Keratinocyte (primary cell): ENCODE measurements around the gene RBM44. TPM values are rescaled to one million over a fixed set of nuclear protein-coding genes. Genes with fewer than 3 reads are reported as not detected.

ENCODE experiments used
- DNase-seq: peaks from one replicate; pipeline ENCODE4 v3.0.0-alpha.2; 2011; ENCODE audit warnings: low read depth, missing footprints, low spot score
- FAIRE-seq: peaks from 2 replicates; lab custom pipeline; 2011; peaks lifted over from hg19 to GRCh38; lab: Jason Lieb, UNC
- H2AFZ ChIP-seq: 2 replicates; pipeline ENCODE4 v1.6.0; 2012; ENCODE audit warnings: low read length, control low read depth, inconsistent platforms; ENCODE audit not compliant: control insufficient read depth
- H3K27ac ChIP-seq: 2 replicates; pipeline ENCODE4 v1.5.1; 2011; ENCODE audit warnings: low read length; ENCODE audit not compliant: control insufficient read depth, insufficient read depth
- H3K27me3 ChIP-seq: 3 replicates; pipeline ENCODE4 v1.6.0; 2011; ENCODE audit warnings: low read length; ENCODE audit not compliant: control insufficient read depth, insufficient read depth; ENCODE audit errors: extremely low read depth
- H3K36me3 ChIP-seq, 2 experiments: 2 replicates in 1 of 2; 3 replicates in 1 of 2; pipeline ENCODE4 v1.5.1; 2011; ENCODE audit warnings: low read length in 2 of 2, mild to moderate bottlenecking in 1 of 2; ENCODE audit not compliant: control insufficient read depth in 2 of 2, insufficient read depth in 2 of 2; ENCODE audit errors: extremely low read depth in 1 of 2
- H3K4me1 ChIP-seq: 3 replicates; pipeline ENCODE4 v1.5.1; 2011; ENCODE audit warnings: low read length; ENCODE audit not compliant: control insufficient read depth, insufficient read depth; ENCODE audit errors: extremely low read depth
- H3K4me2 ChIP-seq: 3 replicates; pipeline ENCODE4 v1.6.0; 2011; ENCODE audit warnings: low read depth, low read length; ENCODE audit not compliant: control insufficient read depth, insufficient read depth; ENCODE audit errors: extremely low read depth
- H3K4me3 ChIP-seq, 3 experiments: fragments of 200-600 bp in 1 of 3; sonication (generic) in 1 of 3; 2 replicates in 2 of 3; 3 replicates in 1 of 3; pipeline ENCODE4 v1.5.1; 2011 to 2016; ENCODE audit warnings: low read length in 3 of 3, mild to moderate bottlenecking in 3 of 3, control low read depth in 2 of 3, inconsistent platforms in 1 of 3, low read depth in 1 of 3, mixed read lengths in 1 of 3, mixed run types in 1 of 3, moderate library complexity in 1 of 3; ENCODE audit not compliant: control insufficient read depth in 2 of 3, insufficient read depth in 2 of 3; ENCODE audit errors: extremely low read depth in 1 of 3
- H3K79me2 ChIP-seq: 2 replicates; pipeline ENCODE4 v1.6.0; 2012; ENCODE audit warnings: low read length; ENCODE audit not compliant: control insufficient read depth, insufficient read depth
- H3K9ac ChIP-seq: 3 replicates; pipeline ENCODE4 v1.6.0; 2011; ENCODE audit warnings: low read length; ENCODE audit not compliant: control insufficient read depth, insufficient read depth; ENCODE audit errors: extremely low read depth
- H3K9me1 ChIP-seq: 3 replicates; pipeline ENCODE4 v1.6.0; 2011; ENCODE audit warnings: low read length; ENCODE audit not compliant: control insufficient read depth, insufficient read depth; ENCODE audit errors: extremely low read depth
- H3K9me3 ChIP-seq: 2 replicates; pipeline ENCODE4 v1.5.1; 2012; ENCODE audit warnings: low read depth, low read length; ENCODE audit not compliant: control insufficient read depth
- H4K20me1 ChIP-seq: 3 replicates; pipeline ENCODE4 v1.6.0; 2011; ENCODE audit warnings: low read length; ENCODE audit not compliant: control insufficient read depth, insufficient read depth; ENCODE audit errors: extremely low read depth
- CTCF ChIP-seq, 3 experiments: IDR thresholded peaks in 1 of 3; conservative IDR thresholded peaks in 1 of 3; optimal IDR thresholded peaks in 1 of 3; 2 replicates in 2 of 3; 3 replicates in 1 of 3; pipeline versions ENCODE3 to v1.5.1; 2011; ENCODE audit warnings: low read length in 3 of 3, mild to moderate bottlenecking in 3 of 3, moderate library complexity in 2 of 3, control low read depth in 1 of 3, inconsistent platforms in 1 of 3; ENCODE audit not compliant: insufficient read depth in 2 of 3; ENCODE audit errors: extremely low read depth in 1 of 3
- EZH2 ChIP-seq: IDR thresholded peaks from one replicate; pipeline ENCODE4 v1.6.1; 2012; ENCODE audit warnings: inconsistent platforms, mild to moderate bottlenecking, low read length, moderate library complexity
- dilution Hi-C: fragments of 300-500 bp; cut with MboI; formaldehyde crosslinking; loops from one replicate; pipeline ENCODE4 v1.7.0; 2020; ENCODE audit warnings: low sequenced_read_pairs; ENCODE audit not compliant: extremely low pct_ligation_motif_present
- polyA plus RNA-seq, 5 experiments: library from polyadenylated mRNA; depleted of rRNA in 3 of 5; stranded (reverse) in 3 of 5; stranded (forward) in 1 of 5; unstranded in 1 of 5; fragments of >200 nt; gene quantifications; 1 replicate in 1 of 5; 2 replicates in 3 of 5; 3 replicates in 1 of 5; pipeline versions ENCODE4 v1.2.1 to v1.2.3, GENCODE V29; 2011 to 2012; ENCODE audit warnings: missing spikeins in 2 of 5, low read depth in 1 of 5, low replicate concordance in 1 of 5

The RBM44 gene
- polyA plus RNA-seq, 1 donor (not counting 4 experiments of a cell fraction or from before 2014, with no cell fraction given) = 0.14 TPM

DNA sequence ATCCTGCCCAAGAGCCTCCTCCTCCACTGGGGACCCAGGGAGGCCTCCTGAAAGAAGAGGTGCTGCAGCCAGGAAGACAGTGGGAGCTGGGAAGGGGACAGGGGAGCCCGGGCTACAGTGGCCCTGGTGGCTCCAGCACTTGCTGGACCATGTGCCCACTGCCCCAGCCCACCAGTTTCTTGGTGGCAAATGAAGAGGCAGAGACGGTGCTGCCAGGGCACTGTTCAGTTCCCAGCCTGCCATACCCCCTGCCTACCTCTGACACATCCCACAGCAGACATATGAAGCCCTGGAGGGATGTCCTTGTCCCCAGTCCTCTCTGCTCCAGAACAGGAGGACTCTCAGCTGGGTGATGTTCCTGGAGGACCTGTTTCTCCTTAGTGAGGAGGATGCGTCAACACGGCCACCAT, 64.5 kb downstream of the RBM44 start:
- Histone ChIP-seq H3K27me3 (no peaks in the 10 kb centered on the region), H3K36me3 (no peaks in the 10 kb centered on the region), H3K9me1 (peaks cover 4% of the 10 kb centered on the region), H3K9ac (no peak overlapping the region), H3K27ac (no peak overlapping the region), H3K4me1 (peaks cover 36% of the 10 kb centered on the region), H3K9me3 (no peaks in the 10 kb centered on the region), H3K4me2 (no peak overlapping the region), H3K4me3 (no peak overlapping the region), H3K79me2 (no peaks in the 10 kb centered on the region), H4K20me1 (no peaks in the 10 kb centered on the region), H2AFZ (no peak overlapping the region)
- FAIRE-seq = no peak
- dilution Hi-C loops = no loop called here
- TF ChIP-seq EZH2 (no peak), CTCF (optimal IDR thresholded peaks at IDR 0.05 in 1 of 3, IDR thresholded peaks at IDR 0.05 in 1 of 3, conservative IDR thresholded peaks at IDR 0.05 in 1 of 3; ENCODE audit: extremely low read depth in 1 of 3, insufficient read depth in 2 of 3, low read length in 3 of 3) (no peak)
- DNase-seq = no peak

GRCh38 chr2:237863689-237864443, 65.3 kb downstream of the RBM44 start:
- Histone ChIP-seq H3K27ac (no peak overlapping the region), H3K27me3 (no peaks in the 10 kb centered on the region), H3K4me1 (peaks cover 31% of the 10 kb centered on the region), H3K9me1 (peaks cover 4% of the 10 kb centered on the region), H3K36me3 (no peaks in the 10 kb centered on the region), H3K4me3 (no peak overlapping the region), H4K20me1 (no peaks in the 10 kb centered on the region), H3K4me2 (no peak overlapping the region), H2AFZ (no peak overlapping the region), H3K9me3 (no peaks in the 10 kb centered on the region), H3K9ac (no peak overlapping the region), H3K79me2 (no peaks in the 10 kb centered on the region)
- DNase-seq (no peak), FAIRE-seq (no peak)
- dilution Hi-C loops = no loop called here
- TF ChIP-seq EZH2 (no peak), CTCF (optimal IDR thresholded peaks at IDR 0.05 in 1 of 3, IDR thresholded peaks at IDR 0.05 in 1 of 3, conservative IDR thresholded peaks at IDR 0.05 in 1 of 3; ENCODE audit: extremely low read depth in 1 of 3, insufficient read depth in 2 of 3, low read length in 3 of 3) (no peak)
